MCF 10A (cell line): ENCODE measurements around the gene MRPL33. TPM values are rescaled to one million over a fixed set of nuclear protein-coding genes. Genes with fewer than 3 reads are reported as not detected.

Source experiments
- BruUV-seq: library from RNA; stranded (reverse); fragments of 400-500 nt; replicated peaks from 2 replicates; lab custom pipeline; 2021; lab: Mats Ljungman, UMichigan
- CTCF ChIA-PET: fragments of 300-600 bp; sonication (Branson Sonifier 250); formaldehyde crosslinking; extraction: SDS; loops from one replicate; lab custom pipeline; 2021; ENCODE audit warnings: antibody characterized with exemption, inconsistent platforms; lab: Yijun Ruan, JAX
- POLR2A ChIA-PET: fragments of 300-600, 350-650 bp; sonication (Branson Sonifier 250); formaldehyde crosslinking; extraction: SDS; loops from one replicate; lab custom pipeline; 2020; ENCODE audit warnings: antibody characterized with exemption, inconsistent platforms; lab: Yijun Ruan, JAX
- DNase-seq: peaks from one replicate; pipeline ENCODE4 v3.0.0-alpha.2; 2018; ENCODE audit not compliant: unreplicated experiment
- H3K27ac Mint-ChIP-seq: one replicate; pipeline ENCODE4 v1.8.0; 2022; ENCODE audit warnings: mild to moderate bottlenecking, low read depth, mixed read lengths; ENCODE audit not compliant: unreplicated experiment
- H3K27me3 Mint-ChIP-seq: one replicate; pipeline ENCODE4 v1.8.0; 2022; ENCODE audit warnings: mixed read lengths; ENCODE audit not compliant: insufficient read depth, unreplicated experiment
- H3K36me3 Mint-ChIP-seq: one replicate; pipeline ENCODE4 v1.8.0; 2022; ENCODE audit warnings: mild to moderate bottlenecking, moderate library complexity, mixed read lengths; ENCODE audit not compliant: insufficient read depth, unreplicated experiment
- H3K4me1 Mint-ChIP-seq: one replicate; pipeline ENCODE4 v1.8.0; 2022; ENCODE audit warnings: mixed read lengths; ENCODE audit not compliant: insufficient read depth, unreplicated experiment
- H3K4me3 Mint-ChIP-seq: one replicate; pipeline ENCODE4 v1.8.0; 2022; ENCODE audit warnings: mild to moderate bottlenecking, moderate library complexity, mixed read lengths; ENCODE audit not compliant: unreplicated experiment
- H3K9me3 Mint-ChIP-seq: one replicate; pipeline ENCODE4 v1.8.0; 2022; ENCODE audit warnings: mixed read lengths; ENCODE audit not compliant: unreplicated experiment
- intact Hi-C: fragments of 100-400 bp; cut with micrococcal nuclease; formaldehyde crosslinking; loops from 2 replicates; pipeline ENCODE4 v1.14.1; 2022
- total RNA-seq: library from RNA; stranded (reverse); gene quantifications from 2 replicates; pipeline ENCODE4 v1.2.3, GENCODE V29; 2022
- TF ChIP-seq, protein P1 (sequence below): fragments of 200-600 bp; IDR thresholded peaks from one replicate; pipeline ENCODE4 v1.8.0; 2022; ENCODE audit warnings: antibody characterized with exemption, mild to moderate bottlenecking; ENCODE audit not compliant: unreplicated experiment

Gene MRPL33
- total RNA-seq, 1 experiment from 2014 or later: 233 TPM

- ChIA-PET CTCF (interaction anchor here (0.6 to 1.2 kb wide), 4 partner anchors 37 to 152 kb away, joined by 3 to 4 read pairs (median 4); no protein-coding TSS in a partner anchor), POLR2A (interaction anchor here (0.6 to 2.9 kb wide), 19 partner anchors 11 to 597 kb away, joined by 3 to 27 read pairs (median 4); partner anchors contain the start of genes BABAM2, MRPL33 and RBKS)
- peaks cover 33% of the 10 kb centered on the region for H3K4me1 Mint-ChIP-seq
- no peaks in the 10 kb centered on the region for H3K27me3 Mint-ChIP-seq
- no peaks in the 10 kb centered on the region for H3K9me3 Mint-ChIP-seq
- intact Hi-C loops: loop anchor here (1.0 kb wide), 1 partner anchor 11 kb away; no protein-coding TSS in a partner anchor
- BruUV-seq: no TSS peak
- peak overlapping the region; percentile 38 for H3K4me3 Mint-ChIP-seq
- TF ChIP-seq, protein P1, sequence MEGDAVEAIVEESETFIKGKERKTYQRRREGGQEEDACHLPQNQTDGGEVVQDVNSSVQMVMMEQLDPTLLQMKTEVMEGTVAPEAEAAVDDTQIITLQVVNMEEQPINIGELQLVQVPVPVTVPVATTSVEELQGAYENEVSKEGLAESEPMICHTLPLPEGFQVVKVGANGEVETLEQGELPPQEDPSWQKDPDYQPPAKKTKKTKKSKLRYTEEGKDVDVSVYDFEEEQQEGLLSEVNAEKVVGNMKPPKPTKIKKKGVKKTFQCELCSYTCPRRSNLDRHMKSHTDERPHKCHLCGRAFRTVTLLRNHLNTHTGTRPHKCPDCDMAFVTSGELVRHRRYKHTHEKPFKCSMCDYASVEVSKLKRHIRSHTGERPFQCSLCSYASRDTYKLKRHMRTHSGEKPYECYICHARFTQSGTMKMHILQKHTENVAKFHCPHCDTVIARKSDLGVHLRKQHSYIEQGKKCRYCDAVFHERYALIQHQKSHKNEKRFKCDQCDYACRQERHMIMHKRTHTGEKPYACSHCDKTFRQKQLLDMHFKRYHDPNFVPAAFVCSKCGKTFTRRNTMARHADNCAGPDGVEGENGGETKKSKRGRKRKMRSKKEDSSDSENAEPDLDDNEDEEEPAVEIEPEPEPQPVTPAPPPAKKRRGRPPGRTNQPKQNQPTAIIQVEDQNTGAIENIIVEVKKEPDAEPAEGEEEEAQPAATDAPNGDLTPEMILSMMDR: no peak
- no peak for DNase-seq
- peak overlapping the region; percentile 85 for H3K27ac Mint-ChIP-seq
- H3K36me3 Mint-ChIP-seq: peaks cover 5% of the 10 kb centered on the region
Measured at GRCh38 chr2:27810455-27810854, 38.9 kb downstream of the MRPL33 start.

GRCh38 chr2:27811768-27812167 is 40.2 kb downstream of the MRPL33 start:
- ChIA-PET POLR2A (no interaction called here), CTCF (no interaction called here)
- no peak overlapping the region for H3K4me3 Mint-ChIP-seq
- peak; percentile 6 for DNase-seq
- TF ChIP-seq, protein P1: no peak
- intact Hi-C loops: no loop called here
- H3K36me3 Mint-ChIP-seq: peaks cover 5% of the 10 kb centered on the region
- no peaks in the 10 kb centered on the region for H3K27me3 Mint-ChIP-seq
- peaks cover 33% of the 10 kb centered on the region for H3K4me1 Mint-ChIP-seq
- BruUV-seq: no TSS peak
- H3K27ac Mint-ChIP-seq: no peak overlapping the region
- H3K9me3 Mint-ChIP-seq: no peaks in the 10 kb centered on the region

DNA sequence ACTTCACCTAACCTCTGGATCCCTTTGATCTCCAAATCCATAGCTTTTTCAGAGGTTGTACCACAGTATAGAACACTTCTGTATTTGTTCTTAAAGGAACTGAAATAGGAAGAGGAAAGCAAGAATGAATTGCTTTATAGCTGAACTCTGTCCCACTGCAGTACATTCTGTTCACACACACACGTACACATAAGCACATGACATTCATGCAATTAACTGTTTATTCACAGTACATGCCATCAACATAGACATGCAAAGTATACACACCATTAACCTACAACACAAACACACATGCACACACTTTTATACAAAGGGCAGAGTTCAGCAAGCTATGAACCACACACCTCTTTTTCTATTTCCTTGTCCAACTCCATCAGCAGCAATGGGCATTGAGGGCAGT is 43.2 kb downstream of the MRPL33 start:
- no TSS peak for BruUV-seq
- Mint-ChIP-seq H3K4me3 (no peak overlapping the region), H3K27me3 (no peaks in the 10 kb centered on the region), H3K27ac (no peak overlapping the region), H3K9me3 (no peaks in the 10 kb centered on the region), H3K4me1 (peaks cover 15% of the 10 kb centered on the region), H3K36me3 (peaks cover 8% of the 10 kb centered on the region)
- ChIA-PET CTCF (no interaction called here), POLR2A (interaction anchor here (0.9 kb wide), 1 partner anchor 10 kb away, joined by 4 read pairs; no protein-coding TSS in a partner anchor)
- intact Hi-C loops: no loop called here
- TF ChIP-seq, protein P1: no peak
- no peak for DNase-seq

- H3K27me3 Mint-ChIP-seq: no peaks in the 10 kb centered on the region
- TF ChIP-seq, protein P1: no peak
- CTCF ChIA-PET: no interaction called here
Measured at GRCh38 chr2:27815860-27816438, 44.4 kb downstream of the MRPL33 start.

More at GRCh38 chr2:27815860-27816438, 44.4 kb downstream of the MRPL33 start:
- Mint-ChIP-seq H3K4me3 (no peak overlapping the region), H3K9me3 (no peaks in the 10 kb centered on the region), H3K36me3 (peaks cover 6% of the 10 kb centered on the region), H3K4me1 (peaks cover 3% of the 10 kb centered on the region), H3K27ac (no peak overlapping the region)
- BruUV-seq: no TSS peak
- POLR2A ChIA-PET: interaction anchor here (0.9 kb wide), 1 partner anchor 11 kb away, joined by 4 read pairs; no protein-coding TSS in a partner anchor
- no peak for DNase-seq
- intact Hi-C loops: no loop called here
